Measurements from ENCODE around the gene F3. TPM values are rescaled to one million over a fixed set of nuclear protein-coding genes. Genes with fewer than 3 reads are reported as not detected.

The F3 gene
- 107 and 306 TPM in 2 replicates for total RNA-seq

DNA sequence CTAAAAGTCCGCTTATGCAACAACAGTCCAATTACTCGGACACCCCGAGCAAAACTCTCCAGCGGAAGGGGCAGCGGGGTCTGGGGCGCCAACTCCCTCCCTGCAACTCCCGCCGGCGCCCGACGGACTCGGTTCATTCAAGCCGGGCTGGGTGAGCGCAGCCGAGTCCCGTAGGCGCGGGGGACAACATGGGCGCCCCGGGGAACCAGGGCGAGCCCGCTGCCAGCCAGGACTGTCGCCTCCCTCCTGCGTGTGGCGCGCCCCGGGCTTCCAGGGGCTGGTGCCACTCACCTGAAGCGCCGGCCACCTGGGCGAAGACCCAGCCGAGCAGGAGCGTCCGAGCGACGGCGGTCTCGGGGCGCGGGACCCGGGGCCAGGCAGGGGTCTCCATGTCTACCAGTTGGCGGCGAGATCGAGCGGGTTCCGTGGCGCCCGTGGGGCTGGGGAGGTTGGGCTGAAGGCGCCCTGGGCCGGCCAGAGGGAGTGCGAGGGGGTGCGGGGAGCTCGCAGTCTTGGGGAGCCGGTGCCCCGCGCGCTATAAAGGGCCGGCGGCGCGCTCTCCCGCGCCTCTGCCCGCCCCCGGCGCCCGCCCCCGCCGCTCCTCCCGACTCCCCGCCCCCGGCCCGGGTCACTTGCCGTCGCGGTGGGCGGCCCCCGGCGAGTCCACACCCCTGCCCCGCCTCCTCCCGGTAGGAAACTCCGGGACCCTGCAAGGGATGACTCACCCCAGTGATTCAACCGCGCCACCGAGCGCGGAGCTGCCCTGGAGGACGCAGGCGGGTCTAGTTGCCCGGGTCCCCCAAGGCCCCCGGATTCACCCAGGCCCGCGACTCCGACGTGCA, at the start of gene F3:
Gene F3, minus strand, starts transcription at position 514 of the 842 bp plus-strand sequence. Its CDS starts 123 bp downstream, at position 391.

Other genes with a start within 250 kb of the F3 start
- gene ABCD3, start 123.4 kb downstream of the F3 start, total RNA-seq, result 117 and 168 TPM in 2 replicates

Measured in placental epithelial cell (primary cell).